ENCODE data around the gene PBX2.
"Not testable (repeated sequence)": the region's sequence is repeated elsewhere in the genome, so short reads cannot be mapped to it uniquely, and the experiment has no call there.

Gene PBX2

GRCh38 chr6:32148289-32149091, 41.5 kb downstream of the PBX2 start:
- DNase-seq: no peak

- no peak for DNase-seq
Observed at GRCh38 chr6:32147401-32148132, 42.4 kb downstream of the PBX2 start.

GRCh38 chr6:32146687-32147086, 43.3 kb downstream of the PBX2 start:
- no peak for DNase-seq

- no peak for DNase-seq
Observed at GRCh38 chr6:32146287-32146686, 43.7 kb downstream of the PBX2 start.

- not testable (repeated sequence) for DNase-seq
Observed at GRCh38 chr6:32144238-32144637, 45.8 kb downstream of the PBX2 start.

- no peak for DNase-seq
Observed at GRCh38 chr6:32140420-32141046, 49.5 kb downstream of the PBX2 start.

- no peak for DNase-seq
Observed at GRCh38 chr6:32139590-32139989, 50.4 kb downstream of the PBX2 start.

- DNase-seq: no peak
Observed at GRCh38 chr6:32137454-32137853, 52.5 kb downstream of the PBX2 start.
